ENCODE measurements around the gene POU3F3. TPM values are rescaled to one million over a fixed set of nuclear protein-coding genes. Genes with fewer than 3 reads are reported as not detected.

Gene POU3F3
- total RNA-seq, 2 experiments from 2014 or later = 2.7 to 3.1 TPM

- H2AFZ ChIP-seq (ENCODE audit: low read length) = no peak overlapping the region
- H3K36me3 ChIP-seq (ENCODE audit: insufficient read depth, low read length) = no peaks in the 10 kb centered on the region
- H3K27ac ChIP-seq (ENCODE audit: low read depth, low read length, poor library complexity, severe bottlenecking) = no peak overlapping the region
- ChIA-PET POLR2A (interaction anchor here (0.6 to 1.3 kb wide), 7 partner anchors 9 to 557 kb away, joined by 3 to 5 read pairs (median 3); no protein-coding TSS in a partner anchor), CTCF (ENCODE audit: unreplicated experiment) (interaction anchor here (1.2 kb wide), 1 partner anchor 89 kb away, joined by 3 read pairs; no protein-coding TSS in a partner anchor)
- no TSS peak for BruUV-seq (replicated peaks)
- TF ChIP-seq CTCF (conservative IDR thresholded peaks at IDR 0.05; ENCODE audit: low read length) (peak; percentile 91), EZH2phosphoT487 (IDR thresholded peaks at IDR 0.05; ENCODE audit: borderline replicate concordance, low read depth, low read length) (no peak)
- no peak overlapping the region for H3K4me3 ChIP-seq (ENCODE audit: low read depth, low read length, poor library complexity, severe bottlenecking)
- H3K4me2 ChIP-seq (ENCODE audit: low read length) = no peak overlapping the region
- H3K9me3 ChIP-seq (ENCODE audit: low read length) = no peaks in the 10 kb centered on the region
- H3K4me1 ChIP-seq (ENCODE audit: insufficient read depth, low read length, poor library complexity, severe bottlenecking) = peaks cover 15% of the 10 kb centered on the region
- intact Hi-C loops (cut with micrococcal nuclease; ENCODE audit: unreplicated experiment) = loop anchor here (5.0 kb wide), 1 partner anchor 188 kb away; the partner anchor contains the start of gene MRPS9
- no peaks in the 10 kb centered on the region for H3K79me2 ChIP-seq (ENCODE audit: insufficient read depth, low read depth, low read length)
- peak; percentile 74 for DNase-seq (ENCODE audit: low spot score)
- no peaks in the 10 kb centered on the region for H3K9me2 ChIP-seq (ENCODE audit: insufficient read depth, low read length)
- H4K20me1 ChIP-seq (ENCODE audit: insufficient read depth, low read length) = no peaks in the 10 kb centered on the region
Observed at GRCh38 chr2:104849618-104850141, 4.2 kb upstream of the POU3F3 start.

GRCh38 chr2:104850361-104851290 is 3.3 kb upstream of the POU3F3 start:
- Histone ChIP-seq H3K9me2 (ENCODE audit: insufficient read depth, low read length) (no peaks in the 10 kb centered on the region), H4K20me1 (ENCODE audit: insufficient read depth, low read length) (no peaks in the 10 kb centered on the region), H3K4me1 (ENCODE audit: insufficient read depth, low read length, poor library complexity, severe bottlenecking) (peaks cover 15% of the 10 kb centered on the region), H2AFZ (ENCODE audit: low read length) (no peak overlapping the region), H3K27ac (ENCODE audit: low read depth, low read length, poor library complexity, severe bottlenecking) (no peak overlapping the region), H3K36me3 (ENCODE audit: insufficient read depth, low read length) (no peaks in the 10 kb centered on the region), H3K4me2 (ENCODE audit: low read length) (peak overlapping the region; percentile 2; the same call in 1 of the 2 replicates), H3K4me3 (ENCODE audit: low read depth, low read length, poor library complexity, severe bottlenecking) (no peak overlapping the region), H3K9me3 (ENCODE audit: low read length) (no peaks in the 10 kb centered on the region), H3K79me2 (ENCODE audit: insufficient read depth, low read depth, low read length) (no peaks in the 10 kb centered on the region)
- intact Hi-C loops (cut with micrococcal nuclease; ENCODE audit: unreplicated experiment) = loop anchor here (5.0 kb wide), 1 partner anchor 187 kb away; the partner anchor contains the start of gene MRPS9
- TF ChIP-seq EZH2phosphoT487 (IDR thresholded peaks at IDR 0.05; ENCODE audit: borderline replicate concordance, low read depth, low read length) = no peak
- no peak for TF ChIP-seq CTCF (conservative IDR thresholded peaks at IDR 0.05; ENCODE audit: low read length)
- POLR2A ChIA-PET = interaction anchor here (0.7 to 1.3 kb wide), 7 partner anchors 10 to 381 kb away, joined by 3 to 8 read pairs (median 3); no protein-coding TSS in a partner anchor
- BruUV-seq (replicated peaks) = no TSS peak
- DNase-seq (ENCODE audit: low spot score) = no peak
- CTCF ChIA-PET (ENCODE audit: unreplicated experiment) = interaction anchor here (1.2 kb wide), 1 partner anchor 88 kb away, joined by 3 read pairs; no protein-coding TSS in a partner anchor
